SKM-1 treated with dmso at 0.1 percent for 144 hours (cell line): ENCODE results near the gene ACAD9.
"Not testable (repeated sequence)": the region's sequence is repeated elsewhere in the genome, so short reads cannot be mapped to it uniquely, and the experiment has no call there.

Experiments used
- DNase-seq: peaks from one replicate; lab custom pipeline; 2025; ENCODE audit not compliant: unreplicated experiment; lab: John Stamatoyannopoulos, UW

The ACAD9 gene

GRCh38 chr3:128889139-128889894, 9.9 kb downstream of the ACAD9 start:
- DNase-seq = no peak

GRCh38 chr3:128895843-128896697, 16.6 kb downstream of the ACAD9 start:
- DNase-seq = no peak

GRCh38 chr3:128902426-128902825, 23.0 kb downstream of the ACAD9 start:
- no peak for DNase-seq

GRCh38 chr3:128903501-128903900, 24.1 kb downstream of the ACAD9 start:
- DNase-seq = no peak

GRCh38 chr3:128906031-128906803, 26.8 kb downstream of the ACAD9 start:
- no peak for DNase-seq

GRCh38 chr3:128906804-128907525, 27.5 kb downstream of the ACAD9 start:
- no peak for DNase-seq

- DNase-seq = no peak
These were observed 28.5 kb downstream of the ACAD9 start for GRCh38 chr3:128907706-128908445.

GRCh38 chr3:128908951-128909350, 29.5 kb downstream of the ACAD9 start:
- DNase-seq = no peak

GRCh38 chr3:128910006-128910405, 30.6 kb downstream of the ACAD9 start:
- DNase-seq = no peak

GRCh38 chr3:128911911-128912310, 32.5 kb downstream of the ACAD9 start:
- DNase-seq = no peak

GRCh38 chr3:128914966-128915645, 35.7 kb downstream of the ACAD9 start:
- no peak for DNase-seq

- DNase-seq = no peak
These were observed 37.9 kb downstream of the ACAD9 start for GRCh38 chr3:128917291-128917690.

GRCh38 chr3:128919988-128920387, 40.6 kb downstream of the ACAD9 start:
- DNase-seq = no peak

- no peak for DNase-seq
These were observed 43.5 kb downstream of the ACAD9 start for GRCh38 chr3:128922804-128923459.

- DNase-seq = no peak
These were observed 44.2 kb downstream of the ACAD9 start for GRCh38 chr3:128923576-128923975.

- DNase-seq = not testable (repeated sequence)
These were observed 44.6 kb downstream of the ACAD9 start for GRCh38 chr3:128923986-128924385.

- DNase-seq = no peak
These were observed 49.9 kb downstream of the ACAD9 start for GRCh38 chr3:128929364-128929763.

GRCh38 chr3:128931046-128931445, 51.6 kb downstream of the ACAD9 start:
- DNase-seq = no peak
